H1 (cell line): ENCODE results near the gene CIPC. TPM values are rescaled to one million over a fixed set of nuclear protein-coding genes. Genes with fewer than 3 reads are reported as not detected.

ENCODE experiments used
- CTCF ChIA-PET: fragments of 300-600 bp; sonication (Branson Sonifier 250); formaldehyde crosslinking; loops from one replicate; lab custom pipeline; 2021; ENCODE audit not compliant: partially characterized antibody; lab: Charles Lee
- POLR2A ChIA-PET: fragments of 300-600 bp; sonication (Branson Sonifier 250); formaldehyde crosslinking; loops from one replicate; lab custom pipeline; 2021; ENCODE audit warnings: inconsistent platforms; ENCODE audit not compliant: partially characterized antibody; lab: Charles Lee
- DNase-seq, 2 experiments: peaks; one replicate each; pipeline versions ENCODE4 v3.0.0 to v3.0.0-alpha.2; 2010 to 2022; ENCODE audit warnings: low spot score in 2 of 2, low read depth in 1 of 2, mixed read lengths in 1 of 2
- FAIRE-seq: peaks from 2 replicates; lab custom pipeline; 2011; peaks lifted over from hg19 to GRCh38; lab: Jason Lieb, UNC
- H2AFZ ChIP-seq: 2 replicates; pipeline ENCODE4 v1.8.1; 2012; ENCODE audit warnings: low read length, inconsistent platforms
- H2AK5ac ChIP-seq: 2 replicates; pipeline ENCODE4 v1.6.1; 2013; ENCODE audit warnings: low read depth, low read length
- H2BK120ac ChIP-seq: replicated peaks from 2 replicates; pipeline ENCODE3; 2013; ENCODE audit warnings: low read depth, low read length, inconsistent platforms
- H2BK12ac ChIP-seq: 2 replicates; pipeline ENCODE4 v1.6.1; 2013; ENCODE audit warnings: low read depth, low read length
- H2BK15ac ChIP-seq: 2 replicates; pipeline ENCODE4 v1.6.1; 2013; ENCODE audit warnings: low read length
- H2BK20ac ChIP-seq: 2 replicates; pipeline ENCODE4 v1.6.1; 2013; ENCODE audit warnings: low read length
- H2BK5ac ChIP-seq: 2 replicates; pipeline ENCODE4 v1.6.1; 2013; ENCODE audit warnings: low read depth, low read length
- H3K14ac ChIP-seq: 2 replicates; pipeline ENCODE4 v1.6.1; 2013; ENCODE audit warnings: inconsistent platforms; ENCODE audit not compliant: insufficient read length
- H3K18ac ChIP-seq: 2 replicates; pipeline ENCODE4 v1.6.1; 2013; ENCODE audit warnings: low read length; ENCODE audit errors: extremely low read depth
- H3K23ac ChIP-seq: 2 replicates; pipeline ENCODE4 v1.6.1; 2013; ENCODE audit warnings: inconsistent platforms; ENCODE audit not compliant: insufficient read length
- H3K23me2 ChIP-seq: 2 replicates; pipeline ENCODE4 v1.6.1; 2013; ENCODE audit warnings: low read depth, low read length
- H3K27ac ChIP-seq: 2 replicates; pipeline ENCODE4 v1.6.1; 2011; ENCODE audit warnings: low read depth, low read length, inconsistent platforms
- H3K27me3 ChIP-seq, 4 experiments: replicated peaks in 1 of 4; 1 replicate in 1 of 4; 2 replicates in 3 of 4; pipeline versions ENCODE4 v1.6.1 to v1.8.1; 2011 to 2013; ENCODE audit warnings: low read length in 3 of 4, mild to moderate bottlenecking in 3 of 4, inconsistent platforms in 2 of 4, mixed read lengths in 2 of 4, moderate library complexity in 1 of 4; ENCODE audit not compliant: control insufficient read depth in 3 of 4, insufficient read depth in 3 of 4; ENCODE audit errors: extremely low read depth in 1 of 4
- H3K36me3 ChIP-seq, 4 experiments: 2 replicates each; pipeline versions ENCODE4 v1.6.1 to v1.8.1; 2011 to 2013; ENCODE audit warnings: mild to moderate bottlenecking in 4 of 4, low read length in 3 of 4, moderate library complexity in 2 of 4, control low read depth in 1 of 4, inconsistent platforms in 1 of 4; ENCODE audit not compliant: insufficient read depth in 4 of 4, control insufficient read depth in 2 of 4
- H3K4ac ChIP-seq: replicated peaks from 2 replicates; pipeline ENCODE3; 2013; ENCODE audit warnings: low read length, low read depth, mixed read lengths, inconsistent platforms; ENCODE audit not compliant: insufficient read length
- H3K4me1 ChIP-seq, 4 experiments: replicated peaks in 1 of 4; 1 replicate in 1 of 4; 2 replicates in 3 of 4; pipeline versions ENCODE4 v1.6.1 to v1.8.1; 2011 to 2013; ENCODE audit warnings: low read length in 3 of 4, inconsistent platforms in 2 of 4, mixed read lengths in 1 of 4; ENCODE audit not compliant: insufficient read depth in 4 of 4, control insufficient read depth in 3 of 4
- H3K4me2 ChIP-seq, 2 experiments: 2 replicates each; pipeline versions ENCODE4 v1.6.1 to v1.8.1; 2011 to 2013; ENCODE audit warnings: low read depth in 2 of 2, low read length in 2 of 2, control low read depth in 1 of 2, inconsistent platforms in 1 of 2, mild to moderate bottlenecking in 1 of 2; ENCODE audit not compliant: insufficient read depth in 1 of 2
- H3K4me3 ChIP-seq, 4 experiments: fragments of 200-600, 300-600 bp in 1 of 4; sonication (generic), shearing (Covaris generic), sonication (Bioruptor Twin) in 1 of 4; 2 replicates each; pipeline versions ENCODE4 v1.5.1 to v1.8.1; 2011 to 2016; ENCODE audit warnings: low read length in 4 of 4, low read depth in 3 of 4, control low read depth in 2 of 4, inconsistent platforms in 2 of 4, mild to moderate bottlenecking in 2 of 4, mixed read lengths in 1 of 4, moderate library complexity in 1 of 4; ENCODE audit not compliant: insufficient read depth in 2 of 4; ENCODE audit errors: extremely low read depth in 1 of 4
- H3K56ac ChIP-seq: replicated peaks from 2 replicates; pipeline ENCODE3; 2013; ENCODE audit warnings: low read depth, mild to moderate bottlenecking, mixed read lengths, low read length, inconsistent platforms; ENCODE audit not compliant: insufficient read length
- H3K79me1 ChIP-seq: 2 replicates; pipeline ENCODE4 v1.6.1; 2013; ENCODE audit warnings: low read depth, low read length, control low read depth
- H3K79me2 ChIP-seq, 2 experiments: 2 replicates each; pipeline versions ENCODE4 v1.6.1 to v1.8.1; 2012 to 2013; ENCODE audit warnings: low read length in 2 of 2, mild to moderate bottlenecking in 2 of 2, inconsistent platforms in 1 of 2; ENCODE audit not compliant: insufficient read depth in 2 of 2, control insufficient read depth in 1 of 2
- H3K9ac ChIP-seq, 4 experiments: replicated peaks in 1 of 4; 1 replicate in 1 of 4; 2 replicates in 3 of 4; pipeline versions ENCODE4 v1.6.1 to v1.8.1; 2011 to 2013; ENCODE audit warnings: low read depth in 3 of 4, low read length in 3 of 4, control low read depth in 2 of 4, mild to moderate bottlenecking in 2 of 4, moderate library complexity in 2 of 4, inconsistent platforms in 1 of 4; ENCODE audit errors: extremely low read depth in 1 of 4
- H3K9me3 ChIP-seq, 2 experiments: 2 replicates each; pipeline versions ENCODE4 v1.6.1 to v1.8.1; 2012 to 2013; ENCODE audit warnings: mild to moderate bottlenecking in 2 of 2, moderate library complexity in 2 of 2, control low read depth in 1 of 2, inconsistent platforms in 1 of 2, low read depth in 1 of 2, low read length in 1 of 2, mixed read lengths in 1 of 2; ENCODE audit not compliant: insufficient read depth in 2 of 2
- H4K20me1 ChIP-seq, 2 experiments: replicated peaks in 1 of 2; 2 replicates each; pipeline versions ENCODE3 to v1.8.1; 2011 to 2013; ENCODE audit warnings: inconsistent platforms in 2 of 2, low read length in 2 of 2, mild to moderate bottlenecking in 1 of 2; ENCODE audit not compliant: insufficient read depth in 2 of 2, control insufficient read depth in 1 of 2
- H4K5ac ChIP-seq: 2 replicates; pipeline ENCODE4 v1.6.1; 2013; ENCODE audit warnings: low read length, low read depth, mixed read lengths, inconsistent platforms; ENCODE audit not compliant: insufficient read length
- H4K8ac ChIP-seq: 2 replicates; pipeline ENCODE4 v1.8.0; 2013; ENCODE audit warnings: mild to moderate bottlenecking, moderate library complexity, low read length, inconsistent platforms; ENCODE audit not compliant: insufficient read depth; ENCODE audit errors: extremely low read depth
- H4K91ac ChIP-seq: replicated peaks from 2 replicates; pipeline ENCODE3; 2013; ENCODE audit warnings: low read length, mixed read lengths, inconsistent platforms; ENCODE audit not compliant: insufficient read length
- ATF3 ChIP-seq: IDR thresholded peaks from 2 replicates; pipeline ENCODE4 v1.6.1; 2011; ENCODE audit warnings: low read depth, mild to moderate bottlenecking, low read length; ENCODE audit not compliant: insufficient read depth
- BACH1 ChIP-seq: IDR thresholded peaks from 2 replicates; pipeline ENCODE4 v1.6.1; 2012; ENCODE audit warnings: low read length, improper control_type of control experiment
- JUN ChIP-seq: IDR thresholded peaks from 2 replicates; pipeline ENCODE4 v1.6.1; 2011; ENCODE audit warnings: low read depth, mild to moderate bottlenecking, improper control_type of control experiment, low read length
- POU5F1 ChIP-seq: IDR thresholded peaks from 2 replicates; pipeline ENCODE4 v1.6.1; 2011; ENCODE audit warnings: low read depth, mild to moderate bottlenecking, low read length, moderate library complexity
- RAD21 ChIP-seq, 2 experiments: IDR thresholded peaks in 1 of 2; conservative IDR thresholded peaks in 1 of 2; 2 replicates each; pipeline ENCODE4 v1.6.1; 2011; ENCODE audit warnings: low read depth in 2 of 2, low read length in 2 of 2, improper control_type of control experiment in 1 of 2, inconsistent platforms in 1 of 2, mild to moderate bottlenecking in 1 of 2, moderate library complexity in 1 of 2
- RFX5 ChIP-seq: IDR thresholded peaks from 2 replicates; pipeline ENCODE4 v1.6.1; 2011; ENCODE audit warnings: low read depth, low read length, improper control_type of control experiment, borderline replicate concordance
- RXRA ChIP-seq: IDR thresholded peaks from 2 replicates; pipeline ENCODE4 v1.6.1; 2011; ENCODE audit warnings: low read depth, mild to moderate bottlenecking, low read length, moderate library complexity; ENCODE audit not compliant: insufficient read depth
- SP1 ChIP-seq: IDR thresholded peaks from 2 replicates; pipeline ENCODE4 v1.6.1; 2011; ENCODE audit warnings: low read depth, low read length
- WGBS, 2 experiments: shearing (Covaris generic) in 1 of 2; methylation state at CpG; one replicate each; pipeline versions ENCODE4 v1.1.6 to v1.1.7; 2013 to 2015; ENCODE audit warnings: low lambda C conversion rate in 2 of 2, mixed read lengths in 2 of 2, inconsistent platforms in 1 of 2, low coverage in 1 of 2, missing lambda C conversion rate in 1 of 2; ENCODE audit not compliant: insufficient replicate concordance in 2 of 2, insufficient coverage in 1 of 2, insufficient read length in 1 of 2; ENCODE audit errors: extremely low coverage in 1 of 2, missing lambda C conversion rate in 1 of 2; 5-methylcytosine and 5-hydroxymethylcytosine counted together
- polyA plus RNA-seq, 7 experiments: library from polyadenylated mRNA; depleted of rRNA in 3 of 7; stranded (reverse) in 5 of 7; unstranded in 2 of 7; fragments of >200 nt in 5 of 7; fragments of 200-250 nt in 2 of 7; gene quantifications; 1 replicate in 5 of 7; 2 replicates in 1 of 7; 4 replicates in 1 of 7; pipeline versions ENCODE4 v1.2.1 to v1.2.3, GENCODE V29; 2011 to 2013; ENCODE audit warnings: missing spikeins in 2 of 7, mixed read lengths in 2 of 7
- total RNA-seq: library from RNA; stranded (reverse); fragmentation: NEBNext Ultra II Directional; extraction: Animal tissue kit (Norgen Biotek cat#: 25700); gene quantifications from 2 replicates; pipeline ENCODE4 v1.2.1, GENCODE V29; 2021

CIPC gene
- total and polyA plus RNA-seq, 2 of the 8 experiments (the other 6 are each of a cell fraction or from before 2014, with no cell fraction given): 13.9 to 32.7 TPM

GRCh38 chr14:77055306-77055705 is 42.8 kb upstream of the CIPC start:
- Histone ChIP-seq H4K20me1 (no peaks in the 10 kb centered on the region), H4K5ac (no peak overlapping the region), H3K23me2 (no peaks in the 10 kb centered on the region; the same call in 1 of the 2 replicates), H4K8ac (no peak overlapping the region), H3K4me2 (no peak overlapping the region), H3K9ac (no peak overlapping the region), H3K79me2 (no peaks in the 10 kb centered on the region), H3K14ac (no peak overlapping the region), H3K27me3 (no peaks in the 10 kb centered on the region), H3K23ac (no peak overlapping the region), H2AK5ac (no peak overlapping the region), H2BK20ac (no peak overlapping the region), H3K18ac (no peak overlapping the region), H3K4me1 (peaks cover 0 to 12% (median 10%) of the 10 kb centered on the region in 4 experiments; a peak in 5 of 7 replicates), H2AFZ (no peak overlapping the region), H3K27ac (no peak overlapping the region), H3K9me3 (peaks cover 3 to 5% of the 10 kb centered on the region in 2 experiments; a peak in 2 of 4 replicates), H3K56ac (no peak overlapping the region), H2BK15ac (0 out of 2 replicates have a peak overlapping the region, but pooled peaks have one; percentile 48), H2BK12ac (no peak overlapping the region; the same call in 1 of the 2 replicates), H2BK5ac (no peak overlapping the region), H3K4me3 (no peak overlapping the region), H3K79me1 (no peaks in the 10 kb centered on the region), H2BK120ac (no peak overlapping the region), H3K36me3 (no peaks in the 10 kb centered on the region), H4K91ac (no peak overlapping the region), H3K4ac (no peak overlapping the region)
- ChIA-PET CTCF (interaction anchor here (0.9 to 10.4 kb wide), 15 partner anchors 9 to 179 kb away, joined by 4 to 237 read pairs (median 9); no protein-coding TSS in a partner anchor), POLR2A (no interaction called here)
- FAIRE-seq: no peak
- WGBS, 2 experiments: 94% methylated on average over 5 of the region's 5 CpGs; no CpG with 5 or more reads in 1 of the 2 experiments
- DNase-seq: no peak
- no peak for TF ChIP-seq ATF3
- no peak for TF ChIP-seq JUN
- no peak for TF ChIP-seq RFX5
- TF ChIP-seq SP1: no peak
- TF ChIP-seq RXRA: no peak
- no peak for TF ChIP-seq POU5F1
- TF ChIP-seq BACH1: no peak
- no peak for TF ChIP-seq RAD21 (IDR thresholded peaks at IDR 0.05 in 1 of 2, conservative IDR thresholded peaks at IDR 0.05 in 1 of 2; ENCODE audit: low read depth in 2 of 2, low read length in 2 of 2)
